Measurements from ENCODE around the gene FILIP1. TPM values are rescaled to one million over a fixed set of nuclear protein-coding genes. Genes with fewer than 3 reads are reported as not detected.
A peak's percentile ranks its signal among the peaks of the same experiment; 100 is the strongest.

Gene FILIP1
- total RNA-seq, 1 experiment from 2014 or later: 2.9 TPM

- TF ChIP-seq ZNF671 (CRISPR knock-in tag; IDR thresholded peaks at IDR 0.05) (no peak), IRF1 (CRISPR knock-in tag; IDR thresholded peaks at IDR 0.05) (no peak), NFYB (CRISPR knock-in tag; conservative IDR thresholded peaks at IDR 0.05; ENCODE audit: low read depth) (0 out of 2 replicates have a peak, but pooled peaks have one; percentile 20), ZNF423 (CRISPR knock-in tag; IDR thresholded peaks at IDR 0.05) (no peak), JUN (CRISPR knock-in tag; IDR thresholded peaks at IDR 0.05) (no peak), ZBTB21 (CRISPR knock-in tag; IDR thresholded peaks at IDR 0.05; ENCODE audit: borderline replicate concordance) (peak; percentile 81), ELF4 (CRISPR knock-in tag; IDR thresholded peaks at IDR 0.05; ENCODE audit: low read depth) (no peak), CREM (CRISPR knock-in tag; IDR thresholded peaks at IDR 0.05) (peak; percentile 43; the same call in 1 of the 2 replicates), GRHL2 (CRISPR knock-in tag; IDR thresholded peaks at IDR 0.05; ENCODE audit: insufficient replicate concordance, severe bottlenecking) (no peak), PRRX2 (CRISPR knock-in tag; IDR thresholded peaks at IDR 0.05) (no peak), ARID4B (CRISPR knock-in tag; IDR thresholded peaks at IDR 0.05; ENCODE audit: borderline replicate concordance) (peak; percentile 90)
These were observed 250.1 kb downstream of the FILIP1 start, which contains the start of gene COX7A2 (continued) for GRCh38 chr6:75243333-75244062.

Small RNA genes lying within 50 kb of the gene (microRNA-seq; reads per million reads assigned to microRNA genes)
- gene MIR4463 (ENCODE audit: borderline number of aligned reads): not detected

Other genes starting within 250 kb of the FILIP1 start
- 465 to 500 TPM (median 472 TPM) in 3 replicates for gene COX7A2, start 250.0 kb downstream of the FILIP1 start, total RNA-seq (2021)
- 68.2 to 81.2 TPM (median 72.6 TPM) in 3 replicates for gene TMEM30A, start 209.0 kb downstream of the FILIP1 start, total RNA-seq (2021)
- 90.9 to 100 TPM (median 99.4 TPM) in 3 replicates for gene SENP6, start 108.1 kb upstream of the FILIP1 start, total RNA-seq (2021)